Caco-2 (cell line): ENCODE measurements around the gene RAP1B. TPM values are rescaled to one million over a fixed set of nuclear protein-coding genes. Genes with fewer than 3 reads are reported as not detected.
"Not testable (repeated sequence)": the region's sequence is repeated elsewhere in the genome, so short reads cannot be mapped to it uniquely, and the experiment has no call there.

Source experiments
- BruUV-seq: library from RNA; stranded (reverse); fragments of 400-500 nt; replicated peaks from 2 replicates; lab custom pipeline; 2021; lab: Mats Ljungman, UMichigan
- CTCF ChIA-PET: fragments of 300-600 bp; sonication (Branson Sonifier 250); formaldehyde crosslinking; loops from one replicate; lab custom pipeline; 2022; ENCODE audit warnings: antibody characterized with exemption; lab: Charles Lee
- POLR2A ChIA-PET: fragments of 300-600 bp; sonication (Branson Sonifier 250); formaldehyde crosslinking; loops from one replicate; lab custom pipeline; 2022; ENCODE audit warnings: antibody characterized with exemption; lab: Charles Lee
- DNase-seq, 2 experiments: peaks; one replicate each; pipeline versions ENCODE4 v3.0.0 to v3.0.0-alpha.2; 2020 to 2022
- H3K27me3 ChIP-seq: replicated peaks from 2 replicates; pipeline ENCODE4 v1.6.0; 2011; ENCODE audit warnings: low read length; ENCODE audit not compliant: control insufficient read depth, insufficient read depth
- H3K36me3 ChIP-seq: 2 replicates; pipeline ENCODE4 v1.5.1; 2011; ENCODE audit warnings: low read length; ENCODE audit not compliant: control insufficient read depth, insufficient read depth
- H3K4me1 ChIP-seq: fragments of 250-450 bp; sonication (Bioruptor Pico); 2 replicates; pipeline ENCODE4 v1.5.1; 2020; ENCODE audit warnings: mild to moderate bottlenecking
- H3K4me3 ChIP-seq: 2 replicates; pipeline ENCODE4 v1.5.1; 2011; ENCODE audit warnings: low read depth, mild to moderate bottlenecking, control low read depth, low read length
- H3K9me3 ChIP-seq: fragments of 250-450 bp; sonication (Bioruptor Pico); 2 replicates; pipeline ENCODE4 v1.5.1; 2020; ENCODE audit warnings: mild to moderate bottlenecking, moderate library complexity
- H3K27ac Mint-ChIP-seq: one replicate; pipeline ENCODE4 v1.8.0; 2022; ENCODE audit warnings: mixed read lengths; ENCODE audit not compliant: unreplicated experiment
- H3K27me3 Mint-ChIP-seq: one replicate; pipeline ENCODE4 v1.8.0; 2022; ENCODE audit warnings: mixed read lengths; ENCODE audit not compliant: insufficient read depth, unreplicated experiment
- H3K36me3 Mint-ChIP-seq: one replicate; pipeline ENCODE4 v1.8.0; 2022; ENCODE audit warnings: mild to moderate bottlenecking, mixed read lengths; ENCODE audit not compliant: insufficient read depth, unreplicated experiment
- H3K4me1 Mint-ChIP-seq: one replicate; pipeline ENCODE4 v1.8.0; 2022; ENCODE audit warnings: low read depth, mixed read lengths; ENCODE audit not compliant: unreplicated experiment
- H3K4me3 Mint-ChIP-seq: one replicate; pipeline ENCODE4 v1.8.0; 2022; ENCODE audit warnings: mild to moderate bottlenecking, moderate library complexity, mixed read lengths; ENCODE audit not compliant: unreplicated experiment
- H3K9me3 Mint-ChIP-seq: one replicate; pipeline ENCODE4 v1.8.0; 2022; ENCODE audit warnings: mixed read lengths; ENCODE audit not compliant: unreplicated experiment
- CTCF ChIP-seq, 2 experiments: fragments of 200-600 bp in 1 of 2; IDR thresholded peaks; 1 replicate in 1 of 2; 2 replicates in 1 of 2; pipeline versions ENCODE4 v1.5.1 to v1.8.0; 2011 to 2022; ENCODE audit warnings: antibody characterized with exemption in 1 of 2, control low read depth in 1 of 2, inconsistent platforms in 1 of 2, low read depth in 1 of 2, low read length in 1 of 2, mild to moderate bottlenecking in 1 of 2, moderate library complexity in 1 of 2; ENCODE audit not compliant: insufficient read depth in 1 of 2, severe bottlenecking in 1 of 2, unreplicated experiment in 1 of 2
- intact Hi-C: fragments of 100-400 bp; cut with micrococcal nuclease; formaldehyde crosslinking; loops from one replicate; pipeline ENCODE4 v1.10.0; 2022; ENCODE audit not compliant: unreplicated experiment
- total RNA-seq: library from RNA; stranded (reverse); gene quantifications from 2 replicates; pipeline ENCODE4 v1.2.3, GENCODE V29; 2022

Gene RAP1B
- total RNA-seq, 1 experiment from 2014 or later, result 216 TPM

- H3K4me1 ChIP-seq, result peaks cover 7% of the 10 kb centered on the region; the same call in 1 of the 2 replicates
- no peaks in the 10 kb centered on the region for H3K36me3 ChIP-seq
- Mint-ChIP-seq H3K4me3 (no peak overlapping the region), H3K36me3 (peaks cover 4% of the 10 kb centered on the region), H3K27me3 (no peaks in the 10 kb centered on the region), H3K27ac (no peak overlapping the region), H3K9me3 (no peaks in the 10 kb centered on the region), H3K4me1 (no peaks in the 10 kb centered on the region)
- no TSS peak for BruUV-seq
- H3K27me3 ChIP-seq, result no peaks in the 10 kb centered on the region
- DNase-seq, result no peak
- POLR2A ChIA-PET, result no interaction called here
- H3K4me3 ChIP-seq, result no peak overlapping the region
- intact Hi-C loops, result no loop called here
- no peak for TF ChIP-seq CTCF (IDR thresholded peaks at IDR 0.05; ENCODE audit: insufficient read depth in 1 of 2, low read depth in 1 of 2, low read length in 1 of 2, severe bottlenecking in 1 of 2, unreplicated experiment in 1 of 2)
- CTCF ChIA-PET, result no interaction called here
- H3K9me3 ChIP-seq, result no peaks in the 10 kb centered on the region
Observed at GRCh38 chr12:68674376-68674775, 63.7 kb downstream of the RAP1B start.

GRCh38 chr12:68675101-68675842, 64.6 kb downstream of the RAP1B start:
- Histone ChIP-seq H3K27me3 (no peaks in the 10 kb centered on the region), H3K4me3 (no peak overlapping the region), H3K4me1 (peaks cover 7% of the 10 kb centered on the region; the same call in 1 of the 2 replicates), H3K36me3 (no peaks in the 10 kb centered on the region), H3K9me3 (no peaks in the 10 kb centered on the region)
- intact Hi-C loops, result no loop called here
- H3K9me3 Mint-ChIP-seq, result no peaks in the 10 kb centered on the region
- H3K4me3 Mint-ChIP-seq, result no peak overlapping the region
- CTCF ChIA-PET, result interaction anchor here (0.6 kb wide), 1 partner anchor 18 kb away, joined by 3 read pairs; no protein-coding TSS in a partner anchor
- POLR2A ChIA-PET, result no interaction called here
- H3K27ac Mint-ChIP-seq, result no peak overlapping the region
- no peak for TF ChIP-seq CTCF (IDR thresholded peaks at IDR 0.05; ENCODE audit: insufficient read depth in 1 of 2, low read depth in 1 of 2, low read length in 1 of 2, severe bottlenecking in 1 of 2, unreplicated experiment in 1 of 2)
- no peak for DNase-seq
- no peaks in the 10 kb centered on the region for H3K4me1 Mint-ChIP-seq
- peaks cover 4% of the 10 kb centered on the region for H3K36me3 Mint-ChIP-seq
- H3K27me3 Mint-ChIP-seq, result no peaks in the 10 kb centered on the region
- BruUV-seq, result no TSS peak

GRCh38 chr12:68676854-68677253, 66.2 kb downstream of the RAP1B start:
- POLR2A ChIA-PET, DNase-seq, H3K27me3 Mint-ChIP-seq, H3K9me3 Mint-ChIP-seq, H3K36me3 ChIP-seq, intact Hi-C loops, H3K27me3 ChIP-seq, H3K27ac Mint-ChIP-seq, BruUV-seq, H3K4me3 ChIP-seq, H3K9me3 ChIP-seq, H3K4me1 Mint-ChIP-seq, H3K36me3 Mint-ChIP-seq, CTCF ChIA-PET, H3K4me1 ChIP-seq, H3K4me3 Mint-ChIP-seq: not testable (repeated sequence)
